Caco-2 (cell line): ENCODE data around the gene ZNF771. TPM values are rescaled to one million over a fixed set of nuclear protein-coding genes. Genes with fewer than 3 reads are reported as not detected.

Source experiments
- BruUV-seq: library from RNA; stranded (reverse); fragments of 400-500 nt; replicated peaks from 2 replicates; lab custom pipeline; 2021; lab: Mats Ljungman, UMichigan
- CTCF ChIA-PET: fragments of 300-600 bp; sonication (Branson Sonifier 250); formaldehyde crosslinking; loops from one replicate; lab custom pipeline; 2022; ENCODE audit warnings: antibody characterized with exemption; lab: Charles Lee
- POLR2A ChIA-PET: fragments of 300-600 bp; sonication (Branson Sonifier 250); formaldehyde crosslinking; loops from one replicate; lab custom pipeline; 2022; ENCODE audit warnings: antibody characterized with exemption; lab: Charles Lee
- DNase-seq, 2 experiments: peaks; one replicate each; pipeline versions ENCODE4 v3.0.0 to v3.0.0-alpha.2; 2020 to 2022
- H3K27me3 ChIP-seq: replicated peaks from 2 replicates; pipeline ENCODE4 v1.6.0; 2011; ENCODE audit warnings: low read length; ENCODE audit not compliant: control insufficient read depth, insufficient read depth
- H3K36me3 ChIP-seq: 2 replicates; pipeline ENCODE4 v1.5.1; 2011; ENCODE audit warnings: low read length; ENCODE audit not compliant: control insufficient read depth, insufficient read depth
- H3K4me1 ChIP-seq: fragments of 250-450 bp; sonication (Bioruptor Pico); 2 replicates; pipeline ENCODE4 v1.5.1; 2020; ENCODE audit warnings: mild to moderate bottlenecking
- H3K4me3 ChIP-seq: 2 replicates; pipeline ENCODE4 v1.5.1; 2011; ENCODE audit warnings: low read depth, mild to moderate bottlenecking, control low read depth, low read length
- H3K9me3 ChIP-seq: fragments of 250-450 bp; sonication (Bioruptor Pico); 2 replicates; pipeline ENCODE4 v1.5.1; 2020; ENCODE audit warnings: mild to moderate bottlenecking, moderate library complexity
- H3K27ac Mint-ChIP-seq: one replicate; pipeline ENCODE4 v1.8.0; 2022; ENCODE audit warnings: mixed read lengths; ENCODE audit not compliant: unreplicated experiment
- H3K27me3 Mint-ChIP-seq: one replicate; pipeline ENCODE4 v1.8.0; 2022; ENCODE audit warnings: mixed read lengths; ENCODE audit not compliant: insufficient read depth, unreplicated experiment
- H3K36me3 Mint-ChIP-seq: one replicate; pipeline ENCODE4 v1.8.0; 2022; ENCODE audit warnings: mild to moderate bottlenecking, mixed read lengths; ENCODE audit not compliant: insufficient read depth, unreplicated experiment
- H3K4me1 Mint-ChIP-seq: one replicate; pipeline ENCODE4 v1.8.0; 2022; ENCODE audit warnings: low read depth, mixed read lengths; ENCODE audit not compliant: unreplicated experiment
- H3K4me3 Mint-ChIP-seq: one replicate; pipeline ENCODE4 v1.8.0; 2022; ENCODE audit warnings: mild to moderate bottlenecking, moderate library complexity, mixed read lengths; ENCODE audit not compliant: unreplicated experiment
- H3K9me3 Mint-ChIP-seq: one replicate; pipeline ENCODE4 v1.8.0; 2022; ENCODE audit warnings: mixed read lengths; ENCODE audit not compliant: unreplicated experiment
- CTCF ChIP-seq, 2 experiments: fragments of 200-600 bp in 1 of 2; IDR thresholded peaks; 1 replicate in 1 of 2; 2 replicates in 1 of 2; pipeline versions ENCODE4 v1.5.1 to v1.8.0; 2011 to 2022; ENCODE audit warnings: antibody characterized with exemption in 1 of 2, control low read depth in 1 of 2, inconsistent platforms in 1 of 2, low read depth in 1 of 2, low read length in 1 of 2, mild to moderate bottlenecking in 1 of 2, moderate library complexity in 1 of 2; ENCODE audit not compliant: insufficient read depth in 1 of 2, severe bottlenecking in 1 of 2, unreplicated experiment in 1 of 2
- intact Hi-C: fragments of 100-400 bp; cut with micrococcal nuclease; formaldehyde crosslinking; loops from one replicate; pipeline ENCODE4 v1.10.0; 2022; ENCODE audit not compliant: unreplicated experiment
- total RNA-seq: library from RNA; stranded (reverse); gene quantifications from 2 replicates; pipeline ENCODE4 v1.2.3, GENCODE V29; 2022

Gene ZNF771
- total RNA-seq, 1 experiment from 2014 or later: 5.8 TPM

GRCh38 chr16:30380072-30380802, 27.2 kb upstream of the ZNF771 start:
- peaks cover 26% of the 10 kb centered on the region for H3K36me3 Mint-ChIP-seq
- H3K4me3 ChIP-seq: no peak overlapping the region; the same call in 1 of the 2 replicates
- no peaks in the 10 kb centered on the region for H3K36me3 ChIP-seq
- H3K9me3 ChIP-seq: no peaks in the 10 kb centered on the region
- H3K27me3 Mint-ChIP-seq: no peaks in the 10 kb centered on the region
- H3K27me3 ChIP-seq: no peaks in the 10 kb centered on the region
- CTCF ChIA-PET: no interaction called here
- H3K4me1 ChIP-seq: peaks cover 18% of the 10 kb centered on the region
- H3K9me3 Mint-ChIP-seq: no peaks in the 10 kb centered on the region
- POLR2A ChIA-PET: no interaction called here
- H3K4me3 Mint-ChIP-seq: peak overlapping the region; percentile 87
- peaks cover 13% of the 10 kb centered on the region for H3K4me1 Mint-ChIP-seq
- H3K27ac Mint-ChIP-seq: no peak overlapping the region
- no peak for DNase-seq
- BruUV-seq: no TSS peak
- intact Hi-C loops: no loop called here
- no peak for TF ChIP-seq CTCF (IDR thresholded peaks at IDR 0.05; ENCODE audit: insufficient read depth in 1 of 2, low read depth in 1 of 2, low read length in 1 of 2, severe bottlenecking in 1 of 2, unreplicated experiment in 1 of 2)

- Mint-ChIP-seq H3K4me3 (no peak overlapping the region), H3K4me1 (peaks cover 13% of the 10 kb centered on the region), H3K36me3 (peaks cover 26% of the 10 kb centered on the region), H3K27ac (no peak overlapping the region), H3K9me3 (no peaks in the 10 kb centered on the region), H3K27me3 (no peaks in the 10 kb centered on the region)
- H3K9me3 ChIP-seq: no peaks in the 10 kb centered on the region
- CTCF ChIA-PET: interaction anchor here (1.5 kb wide), 1 partner anchor 10 kb away, joined by 3 read pairs; the partner anchor contains the start of gene TBC1D10B
- H3K4me1 ChIP-seq: peaks cover 15% of the 10 kb centered on the region
- H3K36me3 ChIP-seq: no peaks in the 10 kb centered on the region
- intact Hi-C loops: no loop called here
- H3K27me3 ChIP-seq: no peaks in the 10 kb centered on the region
- no peak for DNase-seq
- POLR2A ChIA-PET: no interaction called here
- H3K4me3 ChIP-seq: no peak overlapping the region
- no peak for TF ChIP-seq CTCF (IDR thresholded peaks at IDR 0.05; ENCODE audit: insufficient read depth in 1 of 2, low read depth in 1 of 2, low read length in 1 of 2, severe bottlenecking in 1 of 2, unreplicated experiment in 1 of 2)
- no TSS peak for BruUV-seq
Observed at GRCh38 chr16:30380803-30381208, 26.6 kb upstream of the ZNF771 start.

- Histone ChIP-seq H3K9me3 (no peaks in the 10 kb centered on the region), H3K36me3 (no peaks in the 10 kb centered on the region), H3K27me3 (no peaks in the 10 kb centered on the region), H3K4me1 (peaks cover 8% of the 10 kb centered on the region), H3K4me3 (no peak overlapping the region)
- intact Hi-C loops: no loop called here
- no peaks in the 10 kb centered on the region for H3K9me3 Mint-ChIP-seq
- POLR2A ChIA-PET: interaction anchor here (1.1 kb wide), 1 partner anchor 21 kb away, joined by 3 read pairs; no protein-coding TSS in a partner anchor
- no peak overlapping the region for H3K27ac Mint-ChIP-seq
- DNase-seq: no peak
- H3K36me3 Mint-ChIP-seq: peaks cover 26% of the 10 kb centered on the region
- BruUV-seq: no TSS peak
- no peak overlapping the region for H3K4me3 Mint-ChIP-seq
- no peaks in the 10 kb centered on the region for H3K27me3 Mint-ChIP-seq
- CTCF ChIA-PET: interaction anchor here (1.5 kb wide), 1 partner anchor 11 kb away, joined by 3 read pairs; the partner anchor contains the start of gene TBC1D10B
- no peak for TF ChIP-seq CTCF (IDR thresholded peaks at IDR 0.05; ENCODE audit: insufficient read depth in 1 of 2, low read depth in 1 of 2, low read length in 1 of 2, severe bottlenecking in 1 of 2, unreplicated experiment in 1 of 2)
- peaks cover 13% of the 10 kb centered on the region for H3K4me1 Mint-ChIP-seq
Observed at GRCh38 chr16:30381291-30382041, 25.9 kb upstream of the ZNF771 start.
